SKM-1 treated with dmso at 0.1 percent for 144 hours (cell line): ENCODE results near the gene PPM1N.

Experiments
- DNase-seq: peaks from one replicate; lab custom pipeline; 2025; ENCODE audit not compliant: unreplicated experiment; lab: John Stamatoyannopoulos, UW

PPM1N gene

GRCh38 chr19:45528149-45528743, 30.0 kb downstream of the PPM1N start:
- DNase-seq = no peak

GRCh38 chr19:45528744-45529419, 30.6 kb downstream of the PPM1N start:
- no peak for DNase-seq

GRCh38 chr19:45529420-45529785, 31.2 kb downstream of the PPM1N start:
- no peak for DNase-seq

GRCh38 chr19:45531349-45531748, 33.1 kb downstream of the PPM1N start:
- no peak for DNase-seq

GRCh38 chr19:45539459-45539858, 41.2 kb downstream of the PPM1N start:
- no peak for DNase-seq

- no peak for DNase-seq
Observed at GRCh38 chr19:45542234-45542668, 44.0 kb downstream of the PPM1N start.

GRCh38 chr19:45547211-45547770, 49.0 kb downstream of the PPM1N start:
- no peak for DNase-seq

GRCh38 chr19:45547965-45548609, 49.8 kb downstream of the PPM1N start:
- no peak for DNase-seq
